Large intestine (tissue), 3 donors: ENCODE measurements around the gene C2CD4C. TPM values are rescaled to one million over a fixed set of nuclear protein-coding genes. Genes with fewer than 3 reads are reported as not detected.
"Not testable (repeated sequence)": the region's sequence is repeated elsewhere in the genome, so short reads cannot be mapped to it uniquely, and the experiment has no call there.

Experiments
- DNase-seq, 2 donors: peaks; one replicate each; pipeline versions ENCODE4 v3.0.0 to v3.0.0-alpha.2; 2013
- H3K27ac ChIP-seq: one replicate; pipeline ENCODE4 v1.5.1; 2013; ENCODE audit warnings: low read length
- H3K27me3 ChIP-seq: 2 replicates; pipeline ENCODE4 v1.6.1; 2013; ENCODE audit warnings: low read length; ENCODE audit not compliant: control insufficient read depth, insufficient read depth
- H3K36me3 ChIP-seq: 2 replicates; pipeline ENCODE4 v1.6.1; 2013; ENCODE audit warnings: low read length; ENCODE audit not compliant: control insufficient read depth, insufficient read depth
- H3K4me1 ChIP-seq: one replicate; pipeline ENCODE4 v1.6.1; 2013; ENCODE audit warnings: low read length; ENCODE audit not compliant: control insufficient read depth, insufficient read depth
- H3K4me3 ChIP-seq: one replicate; pipeline ENCODE4 v1.5.1; 2013; ENCODE audit warnings: low read length
- H3K9me3 ChIP-seq: one replicate; pipeline ENCODE4 v1.6.1; 2013; ENCODE audit warnings: mild to moderate bottlenecking, low read depth, low read length, moderate library complexity; ENCODE audit not compliant: control insufficient read depth
- WGBS: methylation state at CpG from one replicate; pipeline ENCODE4 v1.1.5; 2013; ENCODE audit warnings: low lambda C conversion rate; ENCODE audit not compliant: insufficient coverage; 5-methylcytosine and 5-hydroxymethylcytosine counted together
- polyA plus RNA-seq: library from polyadenylated mRNA; unstranded; fragments of 120-200 nt; gene quantifications from one replicate; pipeline ENCODE4 v1.2.1, GENCODE V29; 2013

The C2CD4C gene
- polyA plus RNA-seq, 1 donor, result 3.0 TPM

GRCh38 chr19:426725-427445 is 17.9 kb upstream of the C2CD4C start:
- no peak overlapping the region for H3K27ac ChIP-seq
- peaks cover 15% of the 10 kb centered on the region for H3K9me3 ChIP-seq
- H3K4me1 ChIP-seq, result no peaks in the 10 kb centered on the region
- no peaks in the 10 kb centered on the region for H3K27me3 ChIP-seq
- DNase-seq, result no peak
- H3K36me3 ChIP-seq, result peaks cover 8% of the 10 kb centered on the region
- WGBS, result no CpG with 5 or more reads among the region's 51 CpGs
- no peak overlapping the region for H3K4me3 ChIP-seq

- no CpG with 5 or more reads among the region's 26 CpGs for WGBS
- no peaks in the 10 kb centered on the region for H3K4me1 ChIP-seq
- no peak for DNase-seq
- H3K27me3 ChIP-seq, result no peaks in the 10 kb centered on the region
- no peak overlapping the region for H3K27ac ChIP-seq
- H3K36me3 ChIP-seq, result peaks cover 2% of the 10 kb centered on the region
- no peak overlapping the region for H3K4me3 ChIP-seq
- H3K9me3 ChIP-seq, result peaks cover 9% of the 10 kb centered on the region
Observed at GRCh38 chr19:425056-425455, 16.1 kb upstream of the C2CD4C start.

- Histone ChIP-seq H3K27me3 (no peaks in the 10 kb centered on the region), H3K4me3 (no peak overlapping the region), H3K9me3 (peaks cover 9% of the 10 kb centered on the region), H3K27ac (no peak overlapping the region), H3K4me1 (no peaks in the 10 kb centered on the region), H3K36me3 (peaks cover 2% of the 10 kb centered on the region)
- DNase-seq, result no peak
- WGBS, result no CpG with 5 or more reads among the region's 15 CpGs
Observed at GRCh38 chr19:424546-424945, 15.6 kb upstream of the C2CD4C start.

GRCh38 chr19:423691-424466 is 14.9 kb upstream of the C2CD4C start:
- no CpG with 5 or more reads among the region's 25 CpGs for WGBS
- Histone ChIP-seq H3K4me1 (no peaks in the 10 kb centered on the region), H3K9me3 (peaks cover 9% of the 10 kb centered on the region), H3K27me3 (no peaks in the 10 kb centered on the region), H3K36me3 (peaks cover 2% of the 10 kb centered on the region), H3K27ac (no peak overlapping the region), H3K4me3 (no peak overlapping the region)
- no peak for DNase-seq

- H3K9me3 ChIP-seq, H3K4me3 ChIP-seq, H3K36me3 ChIP-seq, H3K27me3 ChIP-seq, H3K27ac ChIP-seq, H3K4me1 ChIP-seq, DNase-seq: not testable (repeated sequence)
- no CpG with 5 or more reads among the region's 9 CpGs for WGBS
Observed at GRCh38 chr19:422917-423226, 13.9 kb upstream of the C2CD4C start.

- 100% methylated on average over 1 of the region's 40 CpGs for WGBS
Observed at GRCh38 chr19:422213-422916, 13.4 kb upstream of the C2CD4C start.

GRCh38 chr19:419721-420515 is 11.0 kb upstream of the C2CD4C start:
- H3K27ac ChIP-seq, result no peak overlapping the region
- no CpG with 5 or more reads among the region's 31 CpGs for WGBS
- no peaks in the 10 kb centered on the region for H3K27me3 ChIP-seq
- DNase-seq, result no peak
- H3K4me1 ChIP-seq, result no peaks in the 10 kb centered on the region
- peaks cover 4% of the 10 kb centered on the region for H3K36me3 ChIP-seq
- peaks cover under 1% of the 10 kb centered on the region for H3K9me3 ChIP-seq
- H3K4me3 ChIP-seq, result no peak overlapping the region

More at GRCh38 chr19:422213-422916, 13.4 kb upstream of the C2CD4C start:
- no peaks in the 10 kb centered on the region for H3K27me3 ChIP-seq
- H3K36me3 ChIP-seq, result no peaks in the 10 kb centered on the region
- no peak for DNase-seq
- H3K4me3 ChIP-seq, result no peak overlapping the region
- no peaks in the 10 kb centered on the region for H3K4me1 ChIP-seq
- H3K9me3 ChIP-seq, result peaks cover 9% of the 10 kb centered on the region
- no peak overlapping the region for H3K27ac ChIP-seq

- H3K9me3 ChIP-seq, result no peaks in the 10 kb centered on the region
- H3K27me3 ChIP-seq, result no peaks in the 10 kb centered on the region
- H3K36me3 ChIP-seq, result peaks cover 4% of the 10 kb centered on the region
- WGBS, result no CpG with 5 or more reads among the region's 51 CpGs
- H3K4me1 ChIP-seq, result no peaks in the 10 kb centered on the region
- DNase-seq, result no peak
- no peak overlapping the region for H3K4me3 ChIP-seq
- no peak overlapping the region for H3K27ac ChIP-seq
Observed at GRCh38 chr19:418761-419671, 10.1 kb upstream of the C2CD4C start.

GRCh38 chr19:416416-416815 is 7.5 kb upstream of the C2CD4C start:
- no CpG with 5 or more reads among the region's 14 CpGs for WGBS
- peaks cover 4% of the 10 kb centered on the region for H3K36me3 ChIP-seq
- no peak overlapping the region for H3K4me3 ChIP-seq
- no peak overlapping the region for H3K27ac ChIP-seq
- no peak for DNase-seq
- H3K4me1 ChIP-seq, result no peaks in the 10 kb centered on the region
- no peaks in the 10 kb centered on the region for H3K9me3 ChIP-seq
- H3K27me3 ChIP-seq, result peaks cover 6% of the 10 kb centered on the region
